Endometrium (tissue), 2 donors: Measurements from ENCODE around the gene IPCEF1.
"Not testable (repeated sequence)": the region's sequence is repeated elsewhere in the genome, so short reads cannot be mapped to it uniquely, and the experiment has no call there.

Experiments
- FAIRE-seq: peaks from 2 replicates; lab custom pipeline; 2012; peaks lifted over from hg19 to GRCh38; lab: Jason Lieb, UNC
- donor health status: control.
- donor health status: control.

IPCEF1 gene

DNA sequence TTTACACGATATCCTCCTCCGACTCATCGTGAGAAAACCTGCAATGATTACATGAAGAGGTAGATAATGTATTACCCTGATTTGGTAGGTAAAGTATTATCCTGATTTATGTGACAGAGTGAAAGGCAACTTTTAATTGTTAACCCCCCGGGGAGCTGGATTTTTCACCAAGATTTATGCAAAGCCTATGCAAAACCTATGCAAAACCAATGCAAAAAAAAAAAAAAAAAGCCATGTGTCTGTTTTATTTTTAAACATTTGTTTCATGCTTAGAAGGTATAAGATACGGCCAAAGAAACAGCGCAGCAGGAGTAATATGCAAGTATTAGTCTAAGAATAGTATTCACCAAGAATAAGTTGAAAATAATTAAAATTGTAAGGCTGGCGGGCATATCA lies 109.9 kb downstream of the IPCEF1 start:
- no peak for FAIRE-seq

DNA sequence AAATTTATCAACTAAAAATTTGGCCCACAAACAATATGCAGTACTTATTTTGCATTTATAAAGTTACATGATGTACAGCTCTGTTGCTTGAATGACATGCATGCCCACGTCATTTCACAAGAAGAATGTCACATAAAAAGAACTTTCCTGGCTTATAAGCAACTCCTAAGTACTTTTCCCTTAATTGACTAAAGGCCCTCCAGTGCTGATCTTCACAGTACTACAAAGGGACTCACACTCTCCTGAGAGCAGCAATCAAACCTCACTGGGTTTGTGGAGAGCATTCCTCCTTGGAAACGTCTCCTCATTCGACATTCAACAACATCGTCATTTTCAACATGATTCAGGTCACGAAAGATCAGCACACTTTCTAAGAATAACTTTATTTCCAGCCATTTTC lies 111.1 kb downstream of the IPCEF1 start:
- FAIRE-seq = no peak

DNA sequence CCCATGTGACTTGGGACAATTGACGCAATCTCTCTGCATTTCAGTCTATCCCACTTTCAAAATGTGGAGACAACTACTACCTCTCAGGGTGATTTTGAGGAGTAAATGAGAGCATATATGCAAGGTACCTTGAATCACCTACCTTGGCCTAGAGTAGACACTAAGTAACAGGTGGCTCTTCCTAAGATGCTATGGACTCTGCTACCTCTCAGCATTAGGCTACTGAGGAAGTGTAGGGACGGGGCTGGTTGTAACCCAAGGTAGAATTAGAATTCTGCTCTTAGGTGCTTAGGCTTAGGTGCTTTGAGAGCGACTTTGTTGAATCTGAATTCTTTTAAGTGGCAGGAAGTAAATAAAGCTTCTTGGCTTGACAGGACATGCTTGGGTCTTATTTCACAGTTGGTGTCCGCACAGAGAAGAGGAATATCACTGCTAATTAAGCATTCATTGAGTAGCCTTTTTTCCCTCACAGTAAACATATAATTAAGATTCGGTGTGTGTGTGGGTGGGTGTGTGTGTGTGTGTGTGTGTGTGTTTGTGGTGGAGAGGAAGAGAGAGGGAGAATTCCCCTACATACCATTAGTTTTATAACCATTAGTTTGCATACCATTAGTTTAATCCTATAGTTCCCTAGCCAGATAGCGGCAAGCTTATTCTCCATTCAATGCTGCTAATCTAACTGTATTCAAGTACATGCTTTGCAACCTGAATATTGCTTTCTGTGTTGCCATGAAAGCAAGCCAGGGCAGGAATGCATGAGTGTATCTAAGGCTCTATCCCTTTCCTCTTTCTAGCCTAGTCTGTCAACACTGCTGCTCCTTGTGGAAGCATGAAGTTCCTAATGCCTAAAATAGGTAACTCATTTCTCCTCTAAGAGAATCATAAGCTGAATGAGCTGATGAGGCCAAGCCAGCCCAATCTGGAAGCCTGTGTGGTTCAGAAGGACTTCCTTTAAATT lies 112.5 kb downstream of the IPCEF1 start:
- FAIRE-seq = no peak

DNA sequence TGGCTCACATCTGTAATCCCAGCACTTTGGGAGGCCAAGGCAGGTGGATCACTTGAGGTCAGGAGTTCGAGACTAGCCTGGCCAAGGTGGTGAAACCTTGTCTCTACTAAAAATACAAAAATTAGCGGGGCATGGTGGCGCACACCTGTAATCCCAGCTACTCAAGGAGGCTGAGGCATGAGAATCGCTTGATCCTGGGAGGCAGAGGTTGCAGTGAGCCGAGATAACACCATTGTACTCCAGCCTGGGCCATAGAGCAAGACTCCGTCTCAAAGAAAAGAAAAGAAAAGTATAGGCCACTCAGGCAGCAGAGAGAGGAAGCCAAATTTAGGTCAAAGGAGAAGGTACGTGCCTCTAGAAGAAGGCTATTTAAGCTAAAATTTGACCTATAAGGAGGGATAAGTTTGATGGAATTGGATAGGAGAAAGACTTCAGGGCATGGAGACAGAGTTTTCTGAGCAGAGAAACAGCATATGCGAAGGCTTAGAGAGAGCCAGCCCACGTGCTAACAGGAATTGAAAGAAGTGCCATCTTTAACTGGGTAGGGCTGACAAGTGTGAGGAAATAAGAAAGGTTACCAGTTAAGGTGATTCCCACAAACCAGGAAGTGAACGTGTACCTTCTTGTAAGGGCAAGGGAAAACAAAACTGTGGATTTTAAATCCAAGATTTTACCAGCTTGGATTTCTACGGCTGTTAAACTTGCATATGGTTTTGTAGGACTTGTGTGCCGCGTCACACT lies 113.8 kb downstream of the IPCEF1 start:
- FAIRE-seq = no peak

GRCh38 chr6:154241581-154241980 lies 115.0 kb downstream of the IPCEF1 start:
- no peak for FAIRE-seq

GRCh38 chr6:154241061-154241460 lies 115.5 kb downstream of the IPCEF1 start:
- not testable (repeated sequence) for FAIRE-seq

GRCh38 chr6:154239392-154239791 lies 117.2 kb downstream of the IPCEF1 start:
- no peak for FAIRE-seq

DNA sequence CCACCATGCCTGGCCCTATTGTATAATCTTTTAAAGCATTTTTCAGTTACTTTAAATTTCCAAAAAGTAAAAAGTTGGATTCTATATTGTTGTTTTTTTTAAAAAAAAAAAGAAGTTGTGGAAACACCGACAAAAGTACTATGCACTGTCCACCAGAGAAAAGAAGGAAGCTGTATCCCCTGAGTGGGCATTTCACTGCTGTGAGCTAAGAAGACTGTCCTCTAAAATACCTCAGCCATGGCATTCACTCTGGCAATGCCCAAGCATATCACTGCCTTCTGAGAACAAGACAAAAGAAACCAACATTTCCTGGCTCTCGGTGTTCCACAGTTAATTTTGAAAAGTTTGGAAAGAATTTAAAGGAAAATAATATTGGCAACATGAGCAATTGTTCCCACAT lies 117.8 kb downstream of the IPCEF1 start:
- no peak for FAIRE-seq

- no peak for FAIRE-seq
Measured at GRCh38 chr6:154236646-154237301, 119.8 kb downstream of the IPCEF1 start.

- no peak for FAIRE-seq
Measured at GRCh38 chr6:154234019-154234772, 122.4 kb downstream of the IPCEF1 start.

GRCh38 chr6:154233383-154233782 lies 123.2 kb downstream of the IPCEF1 start:
- no peak for FAIRE-seq

DNA sequence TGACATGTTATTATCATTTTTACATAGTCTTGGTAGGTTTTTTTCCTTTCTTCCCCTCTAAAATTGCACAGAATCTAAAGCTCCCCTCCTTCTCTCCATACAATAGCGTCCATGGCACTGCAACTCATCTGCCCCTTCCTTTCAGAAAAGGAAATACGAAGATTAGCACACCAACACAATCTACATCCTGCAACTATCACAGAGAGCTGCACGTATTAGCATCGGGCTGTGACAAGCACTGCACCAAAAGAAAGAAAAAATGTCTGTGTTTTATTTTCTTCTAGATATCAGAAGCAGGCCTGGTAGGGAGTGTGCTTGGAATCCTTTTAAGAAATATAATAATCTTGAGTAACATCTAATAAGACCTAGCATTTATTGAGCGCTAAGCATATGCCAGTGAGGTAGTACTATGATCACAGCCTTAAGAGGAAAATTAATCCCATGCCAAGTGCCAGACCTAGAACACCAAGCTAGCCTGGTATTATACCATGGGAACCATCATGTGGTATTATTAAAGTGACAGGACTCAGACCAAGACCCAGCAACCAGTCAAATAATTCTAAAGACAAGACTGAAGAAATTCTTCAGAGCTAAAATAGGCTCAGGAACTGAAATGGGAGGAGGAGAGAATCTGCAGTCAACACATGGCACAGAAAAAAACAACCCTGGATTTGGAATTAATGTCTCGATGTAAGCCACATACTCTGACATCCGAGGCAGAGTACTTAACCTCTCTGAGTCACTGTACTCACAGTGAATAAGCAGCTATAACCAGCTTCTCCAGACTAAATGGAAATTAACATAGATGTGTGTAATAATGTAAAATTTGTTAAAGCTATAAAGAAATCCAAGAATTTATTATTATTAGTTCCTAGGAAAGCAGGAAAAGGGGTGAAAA lies 124.3 kb downstream of the IPCEF1 start:
- no peak for FAIRE-seq

GRCh38 chr6:154230910-154231595 lies 125.5 kb downstream of the IPCEF1 start:
- no peak for FAIRE-seq

DNA sequence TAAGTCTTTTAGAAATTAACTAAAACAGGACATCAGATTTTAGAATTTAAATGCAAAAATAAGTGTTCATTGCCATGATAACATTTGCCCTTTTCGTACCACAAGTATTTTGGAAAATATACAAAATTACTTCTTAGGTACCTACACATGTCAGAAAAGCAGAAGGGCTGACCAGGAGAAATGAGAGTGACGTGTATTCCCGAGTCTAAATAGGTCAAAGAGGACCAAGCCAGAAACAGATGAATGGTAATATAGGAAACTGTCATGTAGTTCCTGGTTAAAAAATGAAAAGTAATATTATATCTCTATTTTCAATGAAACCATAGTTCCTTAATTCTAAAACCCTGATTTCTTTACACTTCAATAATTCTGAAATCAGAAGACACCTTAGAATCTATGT lies 126.2 kb downstream of the IPCEF1 start:
- FAIRE-seq = no peak

- FAIRE-seq = no peak
Measured at GRCh38 chr6:154229786-154230185, 126.8 kb downstream of the IPCEF1 start.

- FAIRE-seq = no peak
Measured at GRCh38 chr6:154228521-154228905, 128.1 kb downstream of the IPCEF1 start.

DNA sequence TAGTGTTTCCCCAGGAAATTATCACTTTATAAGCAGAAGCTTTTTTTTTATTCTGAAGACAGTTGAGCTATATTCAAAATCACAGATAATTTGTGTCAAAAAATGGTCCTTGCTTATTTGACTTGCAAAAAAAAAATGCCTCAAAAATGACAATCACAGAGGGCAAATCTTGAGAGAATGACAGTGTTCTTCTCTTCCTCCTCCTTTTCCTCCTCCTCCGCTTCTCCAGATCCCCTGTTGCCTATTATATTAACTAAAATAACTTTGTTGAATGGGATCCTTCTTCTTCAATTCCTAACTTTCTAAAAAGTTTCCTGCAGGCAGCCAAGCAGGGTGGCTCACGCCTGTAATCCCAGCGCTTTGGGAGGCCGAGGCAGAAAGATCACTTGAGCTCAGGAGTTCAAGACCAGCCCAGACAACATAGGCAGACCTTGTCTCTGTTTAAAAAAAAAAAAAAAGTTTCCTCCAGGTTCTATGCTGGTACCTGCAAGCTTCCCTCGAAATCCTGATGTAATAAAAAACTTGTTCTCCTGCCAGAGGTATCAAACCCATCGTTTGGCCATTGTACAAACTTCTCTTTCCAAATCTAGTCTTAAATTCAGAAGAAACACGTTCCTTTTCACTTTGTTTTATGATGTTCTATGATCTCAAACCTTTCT lies 128.6 kb downstream of the IPCEF1 start:
- FAIRE-seq = no peak

DNA sequence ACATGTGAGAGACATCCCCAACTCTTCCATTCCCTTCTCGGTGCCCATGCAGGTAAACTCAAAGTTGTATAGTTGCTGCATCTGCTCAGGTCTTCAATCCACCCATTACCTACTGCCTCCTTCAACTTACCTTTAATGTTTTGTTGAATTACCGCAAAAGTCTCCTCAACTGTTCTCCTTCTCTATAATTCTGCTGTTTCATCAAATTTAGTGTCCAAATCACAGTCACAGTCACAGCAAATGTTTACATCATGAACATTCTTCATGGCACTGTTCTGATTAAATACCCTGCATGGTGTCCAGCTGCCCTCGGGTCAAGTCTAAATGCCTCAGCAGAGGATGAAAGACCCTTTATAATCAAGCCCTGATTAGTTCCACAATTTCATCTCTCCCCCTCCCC lies 130.1 kb downstream of the IPCEF1 start:
- no peak for FAIRE-seq

- no peak for FAIRE-seq
Measured at GRCh38 chr6:154223296-154223695, 133.3 kb downstream of the IPCEF1 start.

- no peak for FAIRE-seq
Measured at GRCh38 chr6:154222716-154223115, 133.9 kb downstream of the IPCEF1 start.
